Stimulated activated CD8-positive, alpha-beta memory T cell treated with anti-CD3 and anti-CD28 coated beads, Interleukin-4, amount 100 ng/mL, for 1 hour (primary cell): ENCODE results near the gene ALLC.

ENCODE experiments used
- DNase-seq, 2 donors: peaks; one replicate each; pipeline ENCODE4 v3.0.0-alpha.2; 2020; ENCODE audit warnings: low read depth in 2 of 2, low spot score in 1 of 2

The ALLC gene

DNA sequence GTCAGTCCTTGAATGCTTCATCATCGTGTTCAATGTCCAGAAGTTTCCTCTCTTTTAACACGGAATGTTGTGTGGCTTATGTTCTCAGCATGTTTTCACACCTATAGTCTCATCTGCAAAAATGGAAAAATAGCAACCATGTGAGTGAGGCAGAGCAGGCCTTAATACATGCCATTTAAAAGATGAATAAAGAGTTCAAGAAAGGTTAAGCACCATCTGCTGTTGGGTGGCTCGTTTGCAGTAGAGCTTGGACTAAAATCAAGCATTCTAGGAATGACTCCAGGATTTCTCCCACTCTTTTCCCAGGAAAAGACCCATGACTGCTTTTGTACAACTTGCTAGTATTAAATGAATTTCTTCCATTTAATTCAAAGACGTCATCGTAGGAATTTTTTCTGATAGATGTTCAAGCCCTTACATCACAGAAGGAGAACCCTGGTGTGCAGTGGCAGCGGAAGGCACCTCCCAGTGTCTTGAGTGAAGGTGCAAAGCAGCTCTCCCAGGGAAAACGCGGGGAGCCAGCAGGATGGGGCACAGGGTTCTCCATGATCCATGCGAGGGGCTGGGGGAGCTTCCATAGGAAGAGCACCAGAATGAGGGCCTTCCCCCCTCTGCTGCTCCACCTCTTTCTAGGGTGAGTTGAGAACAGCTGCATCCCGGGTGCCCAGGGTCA lies 55.0 kb downstream of the ALLC start:
- DNase-seq = no peak

DNA sequence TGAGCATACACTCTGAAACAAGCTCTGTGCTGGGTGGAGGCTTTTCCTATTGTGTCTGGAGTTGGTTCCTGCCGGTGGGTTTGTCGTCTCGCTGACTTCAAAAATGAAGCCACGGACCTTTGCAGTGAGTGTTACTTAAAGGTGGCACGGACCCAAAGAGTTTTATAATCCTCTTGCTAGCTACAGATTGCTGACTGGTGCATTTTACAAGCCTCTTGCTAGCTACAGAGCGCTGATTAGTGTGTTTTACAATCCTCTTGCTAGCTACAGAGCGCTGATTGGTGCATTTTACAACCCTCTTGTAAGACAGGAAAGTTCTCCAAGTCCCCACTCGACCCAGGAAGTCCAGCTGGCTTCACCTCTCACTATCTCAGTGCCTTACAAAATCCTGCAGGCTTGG lies 60.7 kb downstream of the ALLC start:
- no peak for DNase-seq

DNA sequence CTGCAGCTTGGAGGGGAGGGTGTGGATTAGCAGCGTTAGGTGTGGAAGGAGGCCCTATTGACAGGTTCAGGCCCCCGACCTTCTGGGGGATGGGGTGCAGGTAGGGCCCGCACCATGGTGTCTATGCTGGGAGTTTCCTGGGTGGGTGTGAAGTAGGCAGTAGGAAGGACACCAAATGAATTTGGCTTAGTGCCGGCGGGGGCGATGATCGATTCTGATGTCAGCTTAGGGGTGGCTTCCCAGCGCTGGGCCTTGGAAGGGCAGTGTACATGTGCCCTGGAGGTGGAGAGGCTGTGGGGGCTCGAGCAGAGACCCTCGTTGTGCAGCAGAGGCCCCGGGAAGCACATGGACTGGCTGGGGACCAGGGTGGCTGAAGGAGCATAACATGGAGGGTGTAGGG lies 67.0 kb downstream of the ALLC start:
- DNase-seq = no peak

DNA sequence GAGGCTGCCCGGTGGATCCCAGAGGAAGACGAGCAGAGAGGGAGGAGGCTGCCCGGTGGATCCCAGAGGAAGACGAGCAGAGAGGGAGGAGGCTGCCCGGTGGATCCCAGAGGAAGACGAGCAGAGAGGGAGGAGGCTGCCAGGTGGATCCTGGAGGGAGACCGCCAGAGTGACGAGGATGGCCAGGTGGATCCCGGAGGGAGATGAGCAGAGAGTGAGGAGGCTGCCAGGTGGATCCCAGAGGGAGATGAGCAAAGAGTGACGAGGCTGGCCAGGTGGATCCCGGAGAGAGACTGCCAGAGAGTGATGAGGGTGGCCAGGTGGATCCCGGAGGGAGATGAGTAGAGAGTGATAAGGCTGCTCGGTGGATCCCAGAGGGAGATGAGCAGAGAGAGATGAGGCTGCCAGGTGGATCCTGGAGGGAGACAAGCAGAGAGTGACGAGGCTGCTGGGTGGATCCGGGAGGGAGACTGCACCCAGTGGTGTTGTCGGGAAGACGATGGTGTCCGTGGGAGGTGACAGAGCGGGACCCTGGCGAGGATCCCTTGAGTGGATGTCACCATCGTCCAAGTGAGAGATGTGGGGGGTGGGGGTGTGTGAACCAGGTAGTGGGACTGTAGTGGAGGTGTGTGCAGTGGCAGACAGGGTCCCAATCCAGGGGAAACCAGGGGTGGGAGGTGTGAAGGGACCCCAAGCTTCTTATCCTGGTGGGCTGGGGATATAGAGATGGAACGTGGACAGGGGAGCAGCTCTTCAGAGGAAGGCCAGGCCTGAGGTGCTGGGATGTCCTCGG lies 67.7 kb downstream of the ALLC start:
- no peak for DNase-seq

DNA sequence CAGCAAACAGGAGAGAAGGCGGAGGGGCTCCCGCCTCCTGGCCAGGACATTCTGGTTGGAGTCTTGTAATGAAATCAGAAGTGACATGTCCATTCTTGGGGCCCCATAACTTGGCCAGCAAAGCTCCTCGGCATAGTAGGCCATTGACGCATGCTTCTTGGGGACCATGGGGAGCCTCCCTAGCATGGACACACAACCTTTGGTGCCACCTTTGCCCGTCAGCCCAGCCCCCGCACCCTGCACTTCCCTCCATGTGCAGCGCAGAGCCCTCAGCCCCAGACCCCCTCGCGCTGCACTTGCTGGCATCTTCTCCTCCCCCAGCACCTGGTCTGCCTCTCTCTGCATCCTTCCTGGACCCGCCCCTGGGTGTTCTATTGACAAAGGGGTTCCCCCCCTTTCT lies 68.5 kb downstream of the ALLC start:
- DNase-seq = no peak

DNA sequence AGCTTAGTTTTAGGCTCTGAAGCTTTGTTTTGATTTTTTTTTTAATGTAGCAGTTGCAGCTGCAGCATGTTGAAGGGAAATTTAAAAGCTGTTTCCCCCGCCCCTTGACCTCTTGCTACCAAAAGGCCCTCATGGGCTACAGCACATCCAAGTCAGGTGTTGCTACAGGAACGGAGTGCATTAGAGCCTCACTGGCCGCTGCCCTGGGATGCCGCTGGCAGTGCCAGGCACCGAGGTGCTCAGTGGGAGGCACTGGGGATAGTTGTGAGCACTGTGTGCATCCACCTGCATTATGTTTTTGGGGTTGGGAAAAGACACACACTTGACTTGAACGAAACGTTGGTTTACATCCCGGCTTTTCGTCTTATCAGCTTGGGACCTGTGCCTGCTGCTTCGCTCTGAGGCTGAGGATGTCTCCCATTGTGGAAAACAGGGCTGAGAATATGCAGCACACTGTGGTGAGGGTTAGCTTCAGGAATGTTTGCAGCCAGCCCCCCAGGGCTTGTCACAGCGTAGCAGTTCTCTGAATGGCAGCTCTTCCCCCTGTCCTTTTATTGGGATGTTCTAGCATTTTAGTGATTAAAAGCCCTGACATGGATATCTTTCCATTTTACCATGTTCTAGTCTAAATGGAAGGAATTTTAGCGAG lies 69.5 kb downstream of the ALLC start:
- DNase-seq = no peak

DNA sequence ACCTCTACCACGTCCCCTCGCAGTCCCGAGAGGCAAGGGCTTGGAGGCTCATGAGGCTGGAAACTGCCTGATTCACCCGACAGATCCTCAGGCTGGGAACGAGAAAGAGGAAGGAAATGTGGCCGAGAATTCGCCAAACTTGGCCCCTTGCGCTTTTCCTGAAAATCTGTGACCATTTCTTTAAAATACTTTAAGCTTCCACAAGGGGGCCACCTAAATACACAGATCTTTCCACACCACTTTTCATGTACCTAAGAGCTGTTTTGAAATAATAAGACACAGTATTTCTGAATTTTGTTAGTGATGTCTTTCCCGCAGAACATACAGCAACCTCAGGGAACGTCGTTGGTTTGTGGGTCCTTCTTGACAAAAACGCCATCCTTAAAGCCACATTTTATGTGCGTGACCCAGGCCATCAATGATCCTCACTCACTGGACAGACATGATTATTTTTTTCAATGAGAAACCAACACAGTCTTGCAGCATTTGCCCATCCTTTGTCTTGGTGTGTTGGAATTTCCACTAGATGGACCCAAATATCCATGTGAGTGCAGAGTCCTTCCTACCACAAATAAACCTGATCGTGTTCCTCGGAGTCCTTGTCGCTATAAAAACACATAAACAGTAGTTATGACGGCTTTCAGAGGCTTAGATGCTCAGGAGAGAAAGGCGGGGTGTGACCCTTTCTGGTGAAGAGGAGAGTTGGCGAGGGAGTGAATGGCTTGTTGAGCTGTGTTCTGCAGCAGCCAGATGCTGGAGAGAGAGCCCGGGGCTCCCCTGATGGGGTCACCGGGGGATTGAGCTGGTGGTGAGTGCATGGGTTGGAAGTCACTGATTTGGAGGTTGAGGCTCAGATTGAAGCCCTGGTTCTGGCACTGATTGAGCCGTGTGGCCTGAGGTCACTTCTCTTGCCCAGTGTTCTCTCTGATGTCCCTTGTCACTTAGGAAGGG lies 70.4 kb downstream of the ALLC start:
- DNase-seq = no peak

DNA sequence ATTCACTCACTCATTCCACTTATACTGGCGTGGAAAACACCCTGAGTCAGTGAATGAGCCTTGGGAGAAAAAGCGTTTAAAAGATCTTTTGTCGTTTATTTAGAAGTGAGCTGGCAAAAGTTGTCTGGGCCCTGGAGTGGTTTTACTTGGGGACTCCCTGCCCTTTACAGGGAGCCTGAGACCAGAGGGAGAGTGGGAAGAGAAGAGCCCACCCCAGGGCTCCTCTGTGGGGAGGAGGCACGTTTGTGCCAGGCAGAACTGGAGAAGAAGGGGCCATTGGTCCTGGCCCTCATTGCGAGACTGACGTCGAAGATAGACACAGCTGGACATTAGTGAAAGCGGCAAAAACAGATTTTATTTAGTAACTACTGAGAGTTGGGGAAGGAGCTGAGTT lies 71.1 kb downstream of the ALLC start:
- DNase-seq = no peak

DNA sequence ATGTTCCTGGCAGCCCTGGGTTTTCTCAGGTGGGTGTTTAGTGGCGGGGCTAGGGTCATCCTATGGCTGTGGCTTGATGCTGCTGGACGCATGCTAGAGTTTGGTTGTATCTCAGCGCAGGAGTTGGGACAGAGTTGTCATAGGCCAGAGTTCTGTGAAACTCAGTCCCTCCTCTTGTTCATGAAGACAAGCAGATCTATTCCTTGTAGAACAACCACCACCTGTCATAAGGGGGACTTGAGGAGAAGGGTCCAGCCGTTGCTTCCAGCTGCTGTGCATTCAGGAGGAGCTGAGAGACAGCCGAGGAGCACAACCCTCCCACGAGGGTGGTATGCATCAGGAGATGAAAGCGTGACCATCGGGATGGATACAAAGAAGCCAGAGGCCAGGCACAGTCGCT lies 71.8 kb downstream of the ALLC start:
- no peak for DNase-seq

DNA sequence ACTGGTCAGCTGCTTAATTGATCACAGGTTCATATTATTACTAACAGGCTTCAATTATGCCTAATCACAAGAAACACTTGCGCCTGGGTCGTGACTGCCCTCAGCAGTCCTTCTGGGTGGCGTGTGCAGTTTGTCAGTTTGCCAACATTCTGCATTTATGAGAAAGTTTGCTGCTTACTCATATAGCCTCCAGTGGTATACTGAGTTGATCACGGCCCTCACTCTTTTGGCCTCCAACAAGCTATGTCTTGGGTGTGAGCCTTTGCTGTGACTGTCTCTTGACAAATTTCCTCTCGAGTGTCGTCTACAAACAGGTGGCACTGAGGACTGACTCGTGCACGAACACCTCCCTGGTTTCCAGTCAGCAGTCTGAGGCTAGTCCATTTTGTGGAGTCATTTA lies 72.6 kb downstream of the ALLC start:
- DNase-seq = no peak

DNA sequence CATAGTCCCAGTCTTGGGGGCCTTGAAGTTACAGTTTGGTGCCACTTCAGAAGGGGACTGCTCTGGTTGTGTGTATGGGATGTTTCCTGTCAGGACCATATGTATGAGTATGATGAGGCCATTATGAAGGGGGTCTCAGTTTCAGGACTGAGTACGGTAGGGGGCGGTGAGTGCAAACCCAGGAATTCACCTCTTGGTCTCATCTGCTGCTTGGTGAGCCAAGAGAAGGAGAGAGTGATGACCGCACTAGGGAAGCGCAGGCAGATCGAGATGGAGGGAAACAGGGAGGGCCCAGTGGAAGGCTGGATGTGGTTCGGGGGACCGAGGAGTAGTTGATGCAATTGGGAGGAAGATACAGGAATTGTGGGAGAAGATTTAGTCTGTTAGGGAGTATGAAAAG lies 73.8 kb downstream of the ALLC start:
- no peak for DNase-seq

DNA sequence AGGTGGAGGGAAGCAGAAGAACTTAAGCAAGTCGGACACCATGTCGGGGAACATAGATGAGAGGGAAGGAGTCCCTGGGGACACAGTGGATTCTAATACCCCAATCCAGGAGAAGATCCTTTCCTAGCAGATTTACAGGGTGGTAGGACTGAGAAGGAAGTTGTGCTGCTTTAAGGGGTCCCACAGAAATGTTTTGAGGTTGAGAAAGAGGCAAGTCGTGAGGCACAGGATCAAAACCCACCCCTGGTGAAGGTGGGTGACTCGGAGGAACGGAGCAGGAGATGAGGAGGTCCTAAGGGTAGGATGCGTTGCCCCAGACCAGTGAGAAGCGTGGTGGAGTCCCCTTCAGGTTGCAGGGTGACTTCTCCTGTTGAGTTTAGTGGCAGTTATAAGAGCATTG lies 78.1 kb downstream of the ALLC start:
- DNase-seq = no peak

DNA sequence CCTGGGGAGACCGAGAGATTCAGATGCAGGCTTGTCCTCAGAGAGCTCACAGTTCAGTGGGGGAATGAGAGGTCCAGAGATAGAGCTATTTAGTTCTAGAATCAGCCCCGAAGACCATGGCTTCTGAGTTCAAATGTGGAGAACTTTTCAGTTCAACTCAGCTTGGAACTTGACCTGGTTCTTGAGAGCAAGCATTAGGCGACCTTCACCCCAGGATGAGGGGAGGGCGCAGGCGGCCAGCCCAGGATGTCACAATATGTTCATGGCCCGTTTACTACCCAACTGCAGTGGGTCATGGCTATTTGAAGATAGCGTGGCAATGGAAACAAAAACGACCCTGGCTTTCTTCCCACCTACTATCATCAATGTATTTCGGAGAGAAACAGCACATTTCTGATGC lies 79.1 kb downstream of the ALLC start:
- DNase-seq = no peak

DNA sequence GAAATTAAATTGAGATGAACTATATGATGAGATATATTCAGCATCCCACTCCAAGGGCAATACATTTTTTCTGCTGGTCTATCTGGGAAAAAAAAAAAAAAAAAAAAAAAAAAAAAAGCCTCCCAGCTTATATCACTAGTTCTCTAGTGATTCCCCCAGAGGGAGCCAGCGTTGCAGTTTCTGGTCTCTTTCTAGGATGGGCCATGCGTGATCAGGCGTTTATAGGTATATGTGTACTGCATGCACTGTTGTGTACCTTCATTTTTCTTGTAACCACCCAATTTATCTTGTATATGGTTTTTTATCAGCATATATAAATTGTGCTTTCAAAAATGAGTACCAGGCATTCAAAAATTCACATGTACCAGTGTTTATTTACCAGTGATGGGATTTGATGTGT lies 80.5 kb downstream of the ALLC start:
- DNase-seq = no peak

DNA sequence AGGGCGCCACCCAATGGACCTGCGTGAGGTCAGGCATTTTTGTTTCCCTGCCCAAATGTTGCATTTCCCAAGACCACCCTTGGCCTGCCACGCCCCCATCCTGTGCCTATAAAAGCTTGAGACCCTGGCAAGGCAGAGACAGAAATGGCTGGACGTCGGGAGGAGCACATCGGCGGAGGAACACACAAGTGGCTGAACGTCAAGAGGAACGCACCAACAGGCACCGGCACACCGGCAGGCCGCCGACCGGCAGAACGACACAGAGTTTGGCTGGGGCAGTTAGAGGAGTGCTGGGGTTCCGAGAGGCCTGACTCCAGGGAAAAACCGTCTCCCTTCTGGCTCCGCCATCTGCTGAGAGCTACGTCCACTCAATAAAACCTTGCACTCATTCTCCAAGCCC lies 81.3 kb downstream of the ALLC start:
- DNase-seq = no peak

DNA sequence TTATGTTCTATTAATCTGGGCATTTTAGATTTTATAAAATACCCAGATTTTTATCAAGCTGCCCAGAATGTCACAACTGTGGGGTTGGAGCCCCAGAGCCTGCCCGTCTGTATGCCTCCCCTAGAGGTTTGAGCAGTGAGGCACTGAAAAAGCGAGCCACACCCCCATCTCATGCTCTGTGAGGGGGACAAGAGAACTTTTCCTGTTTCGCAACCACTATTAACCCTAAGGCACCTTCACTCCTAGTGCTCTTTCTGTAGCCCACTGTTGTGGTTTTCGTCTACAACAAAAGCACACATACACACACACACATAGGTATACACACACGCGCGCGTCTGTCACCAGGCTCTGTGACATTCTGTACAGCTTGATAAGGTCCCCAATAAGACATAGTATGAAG lies 83.4 kb downstream of the ALLC start:
- no peak for DNase-seq

DNA sequence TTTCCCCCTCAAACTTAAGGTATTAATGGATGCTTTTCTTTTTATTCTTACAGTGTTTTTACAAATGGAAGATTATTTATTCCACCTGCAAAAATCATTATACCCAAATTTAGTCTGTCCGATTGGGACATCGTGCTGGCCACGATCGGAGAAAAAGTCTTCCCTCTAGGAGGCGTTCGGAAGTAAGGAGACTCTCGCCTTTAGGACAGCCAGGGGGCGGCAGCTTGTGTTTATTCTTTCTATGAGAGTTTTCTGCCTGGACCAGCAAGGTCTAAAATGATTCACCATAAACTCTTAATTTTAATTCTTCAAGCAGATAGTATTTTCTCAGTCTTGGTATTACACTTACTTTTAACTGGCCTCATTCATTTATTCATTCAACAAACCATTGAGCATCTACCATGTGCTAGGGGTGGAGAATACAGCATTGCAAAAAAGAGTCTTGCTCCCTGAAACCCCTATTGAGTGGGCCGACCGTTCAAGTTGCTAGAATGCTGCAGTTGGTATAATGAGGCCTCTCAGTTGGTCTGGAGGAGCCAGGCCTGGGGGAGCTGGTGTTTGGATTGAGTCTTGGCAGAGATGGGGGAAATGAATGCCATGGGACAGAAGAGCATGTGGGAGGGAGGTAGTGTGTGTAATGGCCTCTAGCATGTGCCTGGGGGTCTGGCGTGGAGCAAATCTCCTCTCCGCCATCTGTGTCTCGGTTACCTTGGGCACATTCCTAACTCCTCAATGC lies 84.0 kb downstream of the ALLC start:
- DNase-seq = no peak

DNA sequence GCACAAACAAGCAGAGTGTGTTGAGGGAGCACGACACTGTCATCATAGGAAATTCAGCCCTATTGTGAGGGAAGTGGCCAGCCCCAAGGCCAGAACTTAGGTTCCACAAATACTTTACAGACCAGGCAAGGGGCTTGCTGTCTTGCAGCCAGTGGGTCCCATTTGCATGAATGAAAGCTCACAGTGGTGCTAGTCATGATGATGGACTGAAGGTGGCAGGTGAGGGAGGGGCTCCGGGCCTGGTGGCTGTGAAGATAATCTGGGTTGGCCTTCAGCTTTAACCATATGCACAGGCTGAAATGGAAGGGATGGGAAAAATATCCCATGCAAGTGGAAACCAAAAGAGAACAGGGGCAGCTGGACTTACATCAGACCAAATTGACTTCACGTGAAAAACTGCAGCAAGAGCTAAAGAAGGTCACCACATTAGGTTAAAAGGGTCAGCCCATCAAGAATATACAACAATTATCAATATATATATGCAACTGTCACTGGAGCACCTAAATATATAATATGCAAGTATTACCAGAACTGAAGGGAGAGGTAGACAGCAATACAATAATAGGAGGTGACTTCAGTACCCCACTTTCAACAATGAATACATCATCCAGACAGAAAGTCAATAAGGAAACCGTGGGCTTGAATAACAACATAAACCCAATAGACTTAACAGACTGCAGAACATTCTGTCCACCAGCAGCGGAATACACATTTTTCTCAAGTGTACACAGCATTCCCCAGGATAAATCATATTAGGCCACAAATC lies 84.9 kb downstream of the ALLC start:
- no peak for DNase-seq

DNA sequence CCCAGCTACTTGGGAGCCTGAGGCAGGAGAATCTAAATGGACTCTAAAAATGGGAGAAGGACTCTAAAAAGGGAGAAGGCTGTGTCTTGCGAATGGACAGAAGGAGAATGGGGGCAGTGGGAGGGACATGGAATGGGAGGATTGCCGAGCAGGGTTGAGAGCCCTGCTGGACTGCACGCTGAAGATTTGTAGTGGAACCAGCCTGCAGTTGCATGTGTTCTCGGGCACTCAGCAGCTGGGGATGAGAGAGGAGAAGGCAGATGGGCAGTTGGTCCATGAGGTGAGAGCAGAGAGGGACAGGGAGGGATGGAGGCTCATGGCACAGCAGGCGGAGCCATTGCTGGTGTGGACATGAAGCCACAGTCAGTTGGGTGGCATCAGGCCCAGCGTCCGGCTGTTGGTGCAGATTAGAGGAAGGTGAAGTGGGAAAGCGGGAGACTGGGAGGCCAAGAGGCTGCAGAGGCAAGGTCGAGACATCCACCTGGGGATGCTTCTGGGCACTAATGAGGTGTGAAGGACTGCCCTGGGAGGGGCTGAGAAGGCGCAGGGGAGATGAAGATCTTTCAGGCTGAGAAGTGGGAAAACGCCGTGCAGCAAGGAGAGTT lies 86.1 kb downstream of the ALLC start:
- DNase-seq = no peak

DNA sequence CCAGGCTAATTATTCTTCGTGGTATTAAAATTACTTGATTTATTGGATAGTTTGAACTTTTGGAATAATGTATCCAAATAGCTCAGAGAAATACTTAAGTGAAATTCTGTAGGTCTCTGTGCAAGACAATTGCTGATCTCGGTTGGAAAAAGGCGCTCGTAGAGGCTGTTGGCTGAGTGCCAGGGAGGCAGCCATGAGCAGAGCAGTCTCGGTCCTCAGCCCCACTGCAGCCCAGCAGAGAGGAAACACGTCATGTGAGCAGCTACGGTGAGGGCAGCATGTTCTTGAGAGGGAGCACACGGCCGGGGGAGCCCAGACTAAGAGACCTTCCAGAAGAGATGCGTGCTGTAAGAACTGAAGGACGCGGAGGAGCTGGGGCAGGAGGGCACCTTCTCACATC lies 87.9 kb downstream of the ALLC start:
- DNase-seq = no peak
